GM12891 (cell line): ENCODE data around the gene PLA2R1.

Experiments used
- POLR2A ChIP-seq: IDR thresholded peaks from 2 replicates; pipeline ENCODE4 v1.6.1; 2011; ENCODE audit warnings: low read depth, low read length, control low read depth
- POLR2AphosphoS5 ChIP-seq: IDR thresholded peaks from 2 replicates; pipeline ENCODE4 v1.6.1; 2011; ENCODE audit warnings: low read depth, low read length, control low read depth
- TAF1 ChIP-seq: IDR thresholded peaks from 2 replicates; pipeline ENCODE4 v1.6.1; 2011; ENCODE audit warnings: low read depth, low read length, control low read depth

GRCh38 chr2:160019374-160020090 is 42.9 kb downstream of the PLA2R1 start:
- TF ChIP-seq POLR2A (no peak), TAF1 (no peak), POLR2AphosphoS5 (no peak)
